8988T (cell line): Measurements from ENCODE around the gene MICAL2.

Experiments used
- DNase-seq: peaks from one replicate; pipeline ENCODE4 v3.0.0; 2011

The MICAL2 gene

DNA sequence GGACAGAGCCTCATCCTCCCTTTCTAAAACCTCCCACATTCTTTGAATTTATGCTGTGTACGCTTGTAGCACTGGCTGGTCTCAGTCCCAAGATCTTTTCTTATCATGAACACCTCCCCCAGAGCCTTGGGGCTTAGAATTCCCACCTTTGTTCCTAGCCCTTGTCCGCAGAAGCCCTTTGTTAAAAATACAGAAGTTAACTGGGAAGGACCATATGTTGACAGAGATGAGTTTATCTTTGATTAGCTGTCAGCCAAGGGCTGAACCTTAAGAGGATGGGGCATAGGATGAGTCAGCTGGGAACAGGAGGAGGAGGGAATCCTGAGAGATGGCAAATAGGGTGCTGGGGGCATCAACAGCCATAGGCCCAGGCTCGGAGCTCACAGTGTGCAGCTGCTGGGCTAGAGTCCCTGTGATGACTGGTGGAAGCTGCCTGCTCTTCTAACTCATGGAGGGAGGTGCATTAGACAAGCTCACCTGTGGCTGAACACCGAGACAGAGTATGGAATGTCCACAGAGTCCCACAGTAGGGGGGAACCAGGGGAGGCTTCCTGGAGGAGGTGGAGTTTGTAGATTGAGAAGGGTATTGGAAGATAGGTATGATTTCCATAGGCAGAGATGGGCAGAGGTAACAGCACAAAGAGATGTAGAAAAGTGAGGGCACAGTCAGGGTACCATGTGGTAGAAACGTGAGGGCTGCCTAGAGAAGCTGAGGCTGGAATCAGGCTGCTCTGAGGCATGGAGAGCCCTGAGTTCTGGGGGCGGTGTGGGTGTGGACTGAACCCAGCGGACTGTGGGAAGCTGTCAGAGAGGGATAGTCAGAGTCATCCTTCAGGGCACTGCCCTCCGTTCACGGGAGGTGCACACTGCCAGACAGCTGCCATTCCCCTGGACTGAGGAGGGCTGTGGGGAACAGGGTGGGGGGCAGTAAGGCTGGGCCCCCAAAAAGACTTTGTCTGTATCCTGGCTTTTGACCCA, 9.9 kb downstream of the MICAL2 start:
- DNase-seq, result no peak

DNA sequence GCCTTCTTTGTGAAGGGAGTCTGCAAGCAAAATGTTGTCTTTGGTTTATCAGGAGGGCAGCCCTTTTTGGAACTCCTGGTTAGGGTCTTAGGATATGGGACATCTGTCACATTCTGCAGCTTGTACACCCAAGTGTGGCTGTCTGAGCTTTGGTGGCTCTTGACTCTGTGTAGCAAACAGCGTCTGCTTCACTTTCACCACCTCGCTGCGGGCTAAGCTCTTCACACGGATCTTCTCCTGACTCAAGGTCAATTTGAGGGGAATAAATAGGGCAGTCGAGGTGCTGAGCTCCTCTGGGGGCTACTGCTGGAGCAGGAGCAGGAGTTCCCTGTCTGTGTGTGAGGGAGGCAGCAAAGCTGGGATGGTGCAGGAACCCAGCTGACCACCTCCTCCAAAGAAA, 10.6 kb downstream of the MICAL2 start:
- no peak for DNase-seq

DNA sequence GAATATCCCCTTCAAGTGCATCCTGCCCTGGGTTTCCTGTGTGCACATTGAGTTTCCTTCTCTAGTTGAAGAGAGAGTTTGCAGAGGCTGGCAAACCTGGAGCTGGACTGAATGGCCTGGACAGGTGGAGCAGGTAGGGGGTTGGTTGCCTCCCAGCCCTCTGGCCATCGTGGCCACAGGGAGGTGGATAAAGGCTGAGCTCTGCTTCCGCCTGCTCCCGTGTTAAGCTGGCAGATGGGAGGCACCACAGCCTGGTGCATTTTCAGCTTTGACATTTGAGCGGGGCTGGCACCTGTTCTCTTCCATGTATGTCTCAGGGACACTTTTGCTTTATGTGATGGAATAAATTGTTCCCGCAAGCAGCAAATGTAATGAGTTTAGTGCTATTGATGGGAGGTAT, 11.1 kb downstream of the MICAL2 start:
- no peak for DNase-seq

DNA sequence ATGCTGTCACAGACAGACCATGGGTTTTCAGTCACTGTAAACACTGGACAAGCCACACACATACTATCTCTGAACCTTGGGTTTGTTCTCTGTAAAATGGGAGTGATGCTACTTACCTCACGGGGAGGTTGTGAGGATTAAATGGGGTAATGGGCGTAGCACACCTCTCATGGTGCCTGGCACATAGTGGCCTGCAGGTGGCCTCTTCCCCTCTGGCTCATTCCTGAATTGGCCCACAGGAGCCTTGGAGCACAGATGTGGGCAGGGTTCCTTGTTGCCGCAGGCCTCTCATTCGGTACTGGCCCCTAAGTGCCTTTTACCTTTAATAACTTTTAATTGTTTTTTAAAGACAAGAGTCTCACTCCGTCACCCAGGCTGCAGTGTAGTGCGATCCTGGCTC, 11.7 kb downstream of the MICAL2 start:
- DNase-seq, result no peak

DNA sequence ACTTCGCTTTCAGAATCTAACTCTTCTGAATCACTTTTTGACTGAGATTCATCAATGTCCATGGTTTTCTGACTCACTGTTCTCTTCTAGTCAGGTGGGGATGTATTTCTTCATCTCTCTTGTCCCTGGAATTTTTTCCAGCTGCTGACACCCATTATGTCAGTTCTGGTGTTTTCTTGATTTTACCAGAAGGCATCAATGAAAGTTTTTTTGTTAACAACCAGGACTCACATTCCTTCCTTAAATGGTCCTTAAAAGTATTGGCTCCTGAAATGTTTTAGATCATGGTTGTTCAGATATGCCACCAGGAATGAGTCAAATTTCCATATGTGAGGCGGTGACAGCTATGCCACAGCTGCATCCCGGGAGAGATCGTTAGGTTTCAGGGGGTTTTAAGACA, 12.9 kb downstream of the MICAL2 start:
- no peak for DNase-seq

DNA sequence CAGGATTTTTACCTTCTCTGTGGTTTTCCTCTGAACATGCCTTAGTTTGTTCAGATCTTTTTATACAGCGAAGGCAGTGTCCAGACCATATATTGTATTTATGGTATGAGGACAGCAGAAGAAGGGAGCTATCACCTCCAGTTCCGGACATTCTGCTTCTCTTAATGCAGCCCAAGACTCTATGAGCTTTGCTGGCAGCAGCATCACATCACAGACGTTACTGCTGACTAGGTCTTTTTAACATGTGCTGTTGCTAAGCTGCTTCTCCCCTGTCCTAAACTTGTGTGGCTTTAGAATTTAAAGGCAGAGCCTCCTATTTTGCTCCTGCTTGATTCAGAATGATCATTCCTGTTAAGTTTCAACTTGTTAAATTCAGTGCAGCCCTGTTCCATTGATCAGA, 13.4 kb downstream of the MICAL2 start:
- no peak for DNase-seq

DNA sequence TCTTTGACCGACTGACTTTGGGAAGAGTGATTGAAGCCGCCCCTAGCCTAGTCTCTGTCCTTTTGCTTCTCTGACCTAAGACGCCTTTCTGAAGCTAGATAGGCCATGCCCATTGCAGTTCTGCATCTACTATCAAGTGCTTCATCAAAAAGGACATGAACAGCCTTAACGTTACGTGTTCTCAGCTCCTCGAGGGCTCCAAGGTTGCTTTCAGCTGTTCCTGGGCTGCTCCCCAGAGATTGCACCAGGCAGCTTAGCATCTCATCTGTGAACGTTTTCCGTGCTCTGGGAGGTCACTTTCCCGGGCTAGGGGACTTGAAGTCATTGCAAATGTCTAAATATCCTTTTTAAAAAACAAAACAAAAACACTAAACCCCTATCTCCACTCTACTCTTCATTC, 13.9 kb downstream of the MICAL2 start:
- DNase-seq, result no peak

DNA sequence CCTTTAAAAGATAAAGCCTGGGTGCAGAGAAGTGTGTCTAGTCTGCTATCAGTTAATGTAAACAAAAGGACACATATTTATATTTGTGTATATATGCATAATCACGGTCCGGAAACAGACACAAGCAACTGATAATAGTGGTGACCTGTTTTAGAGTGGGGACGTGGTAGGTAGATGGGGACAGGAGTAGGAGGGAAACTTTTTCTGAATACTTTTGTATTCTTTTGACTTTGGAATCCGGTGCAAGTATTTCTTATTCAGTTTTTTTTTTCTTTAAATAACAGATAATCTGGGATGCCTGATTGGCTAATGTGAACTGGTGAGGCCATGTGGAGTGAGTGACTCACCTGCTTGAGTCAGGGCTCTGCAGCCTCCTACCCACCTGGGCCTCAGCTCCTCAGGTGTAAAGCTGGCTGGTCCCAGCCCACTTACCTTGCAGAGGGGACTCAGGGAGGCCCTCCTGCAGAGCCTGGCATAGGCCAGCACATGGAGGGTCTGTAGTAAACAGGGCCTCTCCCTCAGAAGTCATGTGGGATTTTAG, 15.3 kb downstream of the MICAL2 start:
- no peak for DNase-seq

DNA sequence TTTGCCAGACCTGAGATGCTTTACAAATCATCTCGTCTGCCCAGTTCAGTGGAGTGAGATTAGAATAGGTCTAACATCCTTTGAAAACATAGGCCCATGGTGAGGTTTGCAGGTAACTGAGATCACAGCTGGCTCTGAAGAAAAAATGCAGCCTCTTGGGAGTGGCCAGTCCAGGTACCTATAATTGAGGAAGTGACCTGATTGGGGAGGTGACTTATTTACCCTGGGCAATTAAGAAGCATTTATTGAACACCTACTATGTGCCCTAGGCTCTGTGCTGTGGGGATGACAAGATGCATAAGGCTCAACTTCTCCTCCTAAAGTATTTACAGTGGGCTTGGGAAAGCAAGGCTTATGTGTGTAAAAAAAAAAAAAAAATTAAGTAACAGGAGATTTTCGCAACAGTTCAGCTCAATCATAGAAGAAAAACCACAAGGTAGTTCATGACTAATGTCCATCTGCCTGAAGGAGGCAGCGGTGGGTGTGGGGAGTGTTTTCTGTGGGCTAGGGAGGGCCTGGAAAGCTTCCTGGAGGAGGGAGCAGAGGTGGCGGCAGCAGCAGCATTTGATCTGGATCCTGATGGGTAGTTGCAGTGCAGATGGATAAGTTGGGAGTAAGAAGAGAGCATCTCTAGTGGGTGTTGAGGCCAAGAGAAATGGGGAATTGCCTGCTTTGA, 16.1 kb downstream of the MICAL2 start:
- no peak for DNase-seq

DNA sequence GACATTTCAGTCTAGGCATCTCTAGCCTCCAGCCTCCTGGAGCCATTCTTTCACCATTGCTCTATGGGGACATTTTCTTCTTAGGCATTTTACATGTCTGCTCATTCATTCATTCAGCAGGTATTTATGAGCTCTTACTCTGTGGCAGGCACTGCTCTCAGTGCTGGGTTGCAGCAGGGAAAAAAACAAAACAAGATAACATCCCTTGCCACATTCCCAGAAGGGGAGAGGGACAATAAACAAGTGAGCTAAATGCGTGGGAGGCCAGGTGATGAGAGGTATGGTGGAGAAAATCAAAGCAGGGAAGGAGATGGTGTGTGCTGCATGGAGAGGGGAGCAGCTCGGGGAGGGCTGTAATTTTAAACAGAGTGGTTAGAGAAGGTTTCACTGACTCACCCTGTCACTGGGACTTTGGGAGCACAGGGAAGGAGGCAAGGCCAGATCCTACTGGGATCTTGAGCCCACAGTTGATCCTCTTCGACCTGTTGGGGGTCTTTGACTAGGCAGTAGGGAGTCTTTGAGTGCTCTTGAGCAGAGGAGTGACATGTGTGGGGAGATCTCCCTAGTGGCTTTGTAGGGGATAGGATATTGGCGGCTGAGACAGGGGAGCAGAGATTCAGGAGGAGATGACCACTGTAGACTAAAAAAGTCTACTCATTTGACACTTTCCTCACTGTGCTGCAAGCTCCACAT, 17.0 kb downstream of the MICAL2 start:
- DNase-seq, result no peak

DNA sequence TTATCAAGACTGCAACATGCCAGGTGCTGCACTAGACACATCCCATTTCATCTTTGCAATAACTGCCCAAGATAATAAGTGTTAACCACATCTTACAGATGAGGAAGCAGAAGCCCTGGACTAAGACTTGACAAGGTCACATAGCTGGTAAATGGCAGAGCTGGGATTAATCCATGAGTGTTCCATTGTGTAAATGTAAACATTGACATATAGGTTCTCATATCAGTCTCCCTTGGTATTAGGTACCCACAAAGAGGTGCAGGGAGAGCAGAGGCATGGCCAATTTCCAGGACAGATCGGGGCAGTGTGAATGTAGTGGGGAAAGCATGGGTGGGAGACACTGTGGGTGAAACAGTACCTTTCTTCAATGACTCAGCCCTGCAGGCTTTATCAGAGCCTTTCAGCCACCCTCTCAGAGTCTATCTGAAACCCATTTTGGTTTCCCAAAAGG, 17.9 kb downstream of the MICAL2 start:
- DNase-seq, result no peak

DNA sequence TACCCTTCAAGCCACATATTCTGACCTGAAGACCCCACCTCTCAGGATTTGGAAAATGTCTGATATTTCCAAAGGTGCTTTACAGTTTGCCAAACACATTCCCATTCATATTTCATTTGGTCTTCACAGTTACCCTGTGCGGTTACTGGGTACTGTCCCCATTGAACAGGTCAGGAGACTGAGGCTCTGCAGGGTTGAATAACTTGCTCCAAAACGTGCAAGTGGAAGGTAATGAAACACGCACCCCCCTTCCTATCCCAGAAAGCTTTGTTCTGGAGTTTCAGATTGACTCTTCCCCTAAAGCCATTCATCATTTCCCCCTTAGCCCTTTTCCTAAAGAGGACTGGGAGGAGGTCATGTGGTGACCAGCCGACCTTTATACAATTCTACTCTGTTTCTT, 18.8 kb downstream of the MICAL2 start:
- DNase-seq, result no peak

DNA sequence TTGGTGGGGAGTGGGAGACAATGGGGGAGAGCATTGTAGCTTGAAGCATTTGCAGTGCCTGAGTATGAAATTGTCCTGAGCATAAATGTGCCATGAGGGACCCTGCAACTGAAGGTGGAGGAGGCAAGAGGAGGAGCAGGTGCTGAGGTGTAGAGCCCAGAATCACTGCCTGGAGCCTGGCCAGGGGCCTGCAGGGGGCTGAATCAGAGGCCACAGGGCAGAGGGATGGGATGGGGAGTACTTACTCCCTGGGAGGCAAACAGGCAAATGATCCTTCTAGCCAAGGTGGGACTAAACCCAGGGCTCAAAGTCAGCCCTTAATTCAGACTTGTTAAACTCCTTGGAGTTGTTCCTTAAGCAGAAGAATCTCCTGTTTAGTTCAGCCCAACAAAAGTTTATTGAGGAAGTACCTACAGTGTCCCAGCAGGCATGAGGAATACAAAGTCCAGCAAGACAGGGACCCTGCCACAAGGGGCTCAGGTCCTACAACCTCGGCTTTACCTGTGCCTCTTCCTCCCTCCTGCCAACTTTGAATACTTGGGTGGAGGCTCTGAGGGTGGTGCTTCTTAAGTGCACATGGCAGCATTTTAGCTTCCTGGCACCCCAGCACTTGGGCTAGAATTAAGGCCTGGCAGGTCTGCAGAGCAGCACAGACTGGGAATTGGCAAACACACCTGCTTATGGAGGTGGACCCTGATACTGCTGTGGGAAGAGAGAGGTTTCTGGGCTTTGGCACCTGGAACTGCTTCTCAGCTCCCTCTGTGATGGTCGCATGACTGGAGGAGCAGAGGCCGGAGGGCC, 20.0 kb downstream of the MICAL2 start:
- no peak for DNase-seq

DNA sequence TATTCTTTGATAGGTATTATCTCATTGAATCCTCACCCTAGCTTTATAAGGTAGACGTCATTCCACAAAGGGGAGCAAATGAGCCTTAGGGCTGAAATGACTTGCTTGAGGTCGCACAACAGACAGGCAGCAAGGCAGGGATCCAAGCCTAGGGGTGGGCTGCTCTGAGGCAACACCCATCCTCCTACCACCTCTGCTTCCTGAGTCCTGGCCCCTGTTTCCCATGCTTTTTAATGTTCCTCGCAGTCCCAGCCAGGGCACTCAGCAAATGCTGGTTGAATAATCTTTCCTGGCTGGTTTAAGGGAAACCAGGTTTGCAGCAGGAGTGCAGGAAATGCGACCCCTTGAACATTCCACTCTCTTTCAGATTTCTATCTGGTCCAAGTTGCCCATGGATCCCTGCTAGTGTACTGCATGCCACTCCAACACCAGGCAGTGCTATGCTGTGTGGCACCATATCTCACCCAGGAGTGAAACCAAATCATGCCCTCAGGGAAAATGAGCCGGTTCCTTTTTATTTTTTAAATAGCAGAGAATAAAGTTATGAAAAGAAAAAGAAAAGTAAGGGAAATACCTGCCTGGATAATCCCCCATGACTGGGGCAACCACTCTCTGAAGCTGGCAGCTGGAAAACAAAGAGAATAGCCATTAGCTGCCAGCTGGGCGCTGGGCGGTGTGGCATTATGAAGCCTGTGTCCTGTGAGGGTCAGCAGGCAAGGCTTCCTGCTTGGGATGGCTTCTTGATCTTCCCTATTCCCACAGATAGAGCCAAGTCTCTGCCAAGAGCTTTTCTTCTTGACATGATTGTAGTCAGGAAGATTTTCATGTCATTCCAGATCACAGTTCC, 21.8 kb downstream of the MICAL2 start:
- DNase-seq, result no peak

DNA sequence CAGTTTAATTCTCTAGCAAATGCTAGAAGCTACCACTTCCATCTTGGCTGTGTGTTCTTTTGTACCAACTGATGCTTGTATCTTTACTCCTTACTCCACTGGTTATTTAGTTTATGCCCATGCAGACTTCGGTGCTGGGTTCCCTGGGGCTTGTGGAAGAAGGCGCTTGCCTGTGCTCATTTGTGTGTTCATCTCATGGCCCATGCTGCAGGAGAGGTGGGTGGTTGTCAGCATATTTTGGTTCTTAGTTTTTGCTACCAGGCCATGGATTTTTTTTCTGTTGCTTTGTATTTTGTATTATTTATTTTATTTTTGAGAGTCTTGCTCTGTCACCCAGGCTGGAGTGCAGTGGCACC, 22.4 kb downstream of the MICAL2 start:
- no peak for DNase-seq

DNA sequence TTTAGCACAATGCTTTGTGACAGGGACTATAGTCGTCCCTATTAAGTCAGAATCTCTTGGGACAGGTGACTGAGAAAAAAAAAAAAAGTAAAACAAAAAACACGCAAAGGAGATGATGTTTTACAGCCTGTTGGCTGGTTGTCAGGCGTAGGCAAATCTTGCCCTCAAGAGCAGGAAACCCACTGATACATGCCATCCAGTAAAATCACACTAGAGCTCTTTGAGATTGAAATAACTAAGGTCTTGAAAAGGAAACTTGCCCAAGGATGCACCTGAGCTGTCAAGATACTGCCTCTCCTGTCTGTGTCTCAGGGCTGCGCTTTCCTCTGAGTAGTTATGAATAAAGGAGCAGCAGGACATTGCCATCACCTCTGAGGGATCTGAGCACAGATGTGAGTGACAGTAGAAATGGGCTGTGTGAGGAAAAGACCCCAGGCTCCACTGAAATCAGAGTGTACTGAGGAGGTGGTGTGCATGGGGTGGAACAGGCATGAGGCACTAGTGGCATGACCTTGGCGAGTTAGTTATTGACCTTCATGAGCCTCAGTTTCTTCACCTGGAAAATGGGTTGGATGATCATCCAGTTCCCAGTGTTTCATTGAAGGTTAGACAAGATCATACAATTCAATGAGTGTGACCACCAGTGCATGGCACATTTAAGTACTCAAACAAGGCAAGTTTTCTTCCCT, 23.3 kb downstream of the MICAL2 start:
- no peak for DNase-seq

DNA sequence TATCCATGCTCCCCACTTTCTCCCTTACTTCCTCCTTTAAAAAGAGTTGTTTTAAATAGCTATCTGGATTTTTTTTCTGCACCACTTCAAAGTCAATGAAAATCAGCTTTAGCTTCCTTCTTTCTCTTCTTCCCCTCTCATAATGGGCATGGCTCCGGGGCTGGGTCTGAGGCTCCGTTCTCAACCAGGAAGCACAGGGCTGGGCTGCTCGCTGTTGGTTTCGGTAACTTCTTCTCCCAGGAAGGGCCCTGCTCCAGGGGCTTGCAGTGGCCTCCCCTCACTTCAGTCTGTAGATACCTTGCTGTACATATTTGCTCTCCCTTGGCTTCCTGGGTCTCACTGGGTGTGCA, 23.8 kb downstream of the MICAL2 start:
- no peak for DNase-seq

DNA sequence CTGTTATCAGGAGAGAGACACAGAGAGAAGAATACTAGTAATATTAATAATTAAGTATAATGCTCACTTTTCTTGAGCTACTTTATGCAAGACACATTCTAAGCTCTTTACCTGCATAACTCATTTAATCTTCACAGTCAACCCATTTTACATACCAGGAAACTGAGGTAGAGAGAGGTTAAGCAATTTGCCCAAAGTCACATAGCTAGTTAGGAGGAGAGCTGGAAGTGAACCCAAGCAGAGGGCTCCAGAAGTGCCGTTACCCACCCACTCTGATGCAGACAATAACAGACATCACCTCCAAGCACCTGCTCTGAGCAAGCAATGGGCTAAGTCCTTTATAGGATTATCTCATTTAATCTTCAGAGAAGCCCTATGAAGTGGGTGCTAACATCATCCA, 24.8 kb downstream of the MICAL2 start:
- no peak for DNase-seq

DNA sequence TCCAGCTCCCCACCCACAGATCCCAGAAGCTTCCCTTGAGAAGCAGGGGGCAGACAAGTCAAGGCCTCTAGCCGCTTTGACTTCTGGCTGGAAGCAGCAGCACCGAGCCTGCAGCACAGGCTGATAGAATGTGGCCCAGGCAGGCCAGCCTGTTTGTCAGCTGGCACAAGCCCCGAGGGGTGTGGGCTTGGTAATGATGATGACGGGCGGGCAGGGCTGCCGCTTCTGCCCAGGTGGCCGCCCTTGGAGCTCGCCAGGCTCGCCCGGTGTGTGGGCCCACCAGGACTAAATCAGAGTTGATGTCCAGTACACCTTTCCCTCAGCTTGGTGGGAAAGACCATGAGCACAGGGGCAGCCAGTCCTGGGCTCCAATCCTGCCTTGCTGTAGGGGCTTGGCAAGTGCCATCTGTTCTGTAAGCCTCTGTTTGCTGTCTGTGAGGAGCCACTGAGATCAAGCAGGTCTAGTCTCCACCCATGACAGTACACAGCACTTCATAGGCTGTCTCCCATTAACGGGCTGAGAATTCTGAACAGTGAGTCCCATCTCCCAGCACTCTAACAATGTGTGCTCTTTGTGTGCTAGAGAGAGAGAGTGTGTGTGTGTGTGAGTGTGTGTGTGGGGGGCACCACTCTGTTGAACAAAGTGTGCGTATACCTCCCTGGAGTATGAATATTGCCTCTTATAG, 26.8 kb downstream of the MICAL2 start:
- no peak for DNase-seq

DNA sequence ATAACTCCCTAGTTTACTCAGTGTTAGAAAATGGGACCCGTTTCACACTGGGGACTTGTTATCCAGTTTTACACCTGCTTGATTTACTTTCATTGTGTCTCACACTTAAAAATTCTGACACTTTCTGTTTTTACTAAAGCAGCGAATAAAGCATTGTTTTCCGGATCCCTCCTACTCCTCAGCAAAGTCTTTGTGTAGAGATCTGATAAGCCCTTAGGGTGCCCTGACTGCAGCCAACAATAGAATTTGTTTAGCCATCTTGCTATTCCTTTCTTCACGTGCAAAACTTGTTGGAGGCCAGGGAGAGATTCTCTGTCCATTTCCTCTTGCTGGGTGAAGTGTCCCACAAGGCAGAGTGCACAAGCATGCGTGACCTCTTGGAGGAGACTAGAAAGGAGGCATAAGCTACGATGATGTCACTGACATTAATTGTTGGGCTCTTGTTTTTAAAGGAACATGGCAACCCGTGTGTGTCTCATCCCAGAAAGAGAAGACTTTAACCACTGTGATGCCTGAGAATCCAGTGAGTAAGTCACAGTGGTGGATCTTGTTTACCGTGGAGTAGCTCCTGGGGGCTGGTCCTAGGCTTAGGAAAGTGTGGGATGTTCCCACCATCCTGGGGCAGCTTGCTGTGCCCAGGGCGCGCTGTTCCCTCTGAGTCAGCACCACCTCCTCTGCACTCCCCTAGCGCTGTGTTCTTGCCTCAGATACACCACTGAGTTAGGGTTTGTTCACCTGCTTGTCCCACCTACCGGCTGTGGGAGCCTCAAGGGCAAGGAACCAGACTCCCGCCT, 27.7 kb downstream of the MICAL2 start:
- no peak for DNase-seq
